ENCODE results near the gene RFX2.

The RFX2 gene

GRCh38 chr19:5950741-5951140 is 159.6 kb downstream of the RFX2 start:
- DNase-seq: no peak

GRCh38 chr19:5949792-5950305 is 160.5 kb downstream of the RFX2 start:
- DNase-seq: no peak

GRCh38 chr19:5948752-5949564 is 161.3 kb downstream of the RFX2 start:
- DNase-seq: no peak

GRCh38 chr19:5947435-5947834 is 162.9 kb downstream of the RFX2 start:
- DNase-seq: no peak

GRCh38 chr19:5943623-5944022 is 166.7 kb downstream of the RFX2 start:
- no peak for DNase-seq
